Upper lobe of left lung (tissue), 6 donors: ENCODE data around the gene KLHDC8A. TPM values are rescaled to one million over a fixed set of nuclear protein-coding genes. Genes with fewer than 3 reads are reported as not detected.
A peak's percentile ranks its signal among the peaks of the same experiment; 100 is the strongest.

Source experiments
- ATAC-seq, 2 donors: fragments of 200-7000 bp; cut with Tn5 transposase; one replicate each; pipeline ENCODE4 v1.9.1; 2022; ENCODE audit warnings: mild to moderate bottlenecking in 2 of 2, moderate library complexity in 2 of 2; ENCODE audit not compliant: low FRiP score in 2 of 2
- DNase-seq, 2 donors: peaks; one replicate each; pipeline ENCODE4 v3.0.0-alpha.2; 2019 to 2020
- H3K27ac ChIP-seq, 4 donors: fragments of 200-600 bp; sonication (generic); one replicate each; pipeline ENCODE4 v1.5.1; 2016 to 2019
- H3K27me3 ChIP-seq, 4 donors: fragments of 200-600 bp; sonication (generic); one replicate each; pipeline ENCODE4 v1.5.1; 2017 to 2019
- H3K36me3 ChIP-seq, 4 donors: fragments of 200-600 bp; sonication (generic); one replicate each; pipeline ENCODE4 v1.5.1; 2016 to 2019
- H3K4me1 ChIP-seq, 4 donors: fragments of 200-600 bp; sonication (generic); one replicate each; pipeline ENCODE4 v1.5.1; 2018 to 2019
- H3K4me3 ChIP-seq, 4 donors: fragments of 200-600 bp; sonication (generic); one replicate each; pipeline ENCODE4 v1.5.1; 2017 to 2019; ENCODE audit warnings: mild to moderate bottlenecking in 2 of 4, moderate library complexity in 1 of 4
- H3K9me3 ChIP-seq, 4 donors: fragments of 200-600 bp; sonication (generic); one replicate each; pipeline ENCODE4 v1.5.1; 2018 to 2019
- CTCF ChIP-seq, 6 experiments: fragments of 450-650 bp in 4 of 6; fragments of 200-600 bp in 2 of 6; sonication (generic) in 2 of 6; IDR thresholded peaks; one replicate each; pipeline ENCODE4 v1.5.1; 2016 to 2019; ENCODE audit warnings: antibody characterized with exemption in 6 of 6
- EP300 ChIP-seq, 4 donors: sonication (generic); formaldehyde crosslinking; IDR thresholded peaks; one replicate each; pipeline ENCODE4 v1.5.1; 2017; ENCODE audit warnings: antibody characterized with exemption in 4 of 4, control low read depth in 2 of 4
- POLR2A ChIP-seq, 4 donors: fragments of 450-650 bp; IDR thresholded peaks; one replicate each; pipeline ENCODE4 v1.5.1; 2016 to 2017; ENCODE audit warnings: antibody characterized with exemption in 4 of 4, mild to moderate bottlenecking in 2 of 4
- POLR2AphosphoS5 ChIP-seq, 2 donors: sonication (generic); formaldehyde crosslinking; IDR thresholded peaks; one replicate each; pipeline ENCODE4 v1.5.1; 2017; ENCODE audit warnings: antibody characterized with exemption in 2 of 2
- WGBS, 2 donors: methylation state at CpG; one replicate each; pipeline ENCODE4 v1.1.5; 2017 to 2018; 5-methylcytosine and 5-hydroxymethylcytosine counted together
- total RNA-seq, 6 donors: library from RNA; depleted of rRNA in 4 of 6; stranded (reverse); fragments of >200 nt in 4 of 6; gene quantifications; one replicate each; pipeline versions ENCODE4 v1.1.0 to v1.2.1, GENCODE V29; 2016 to 2021
- donor health status: DM: no; HTN: no; CAD: no; lungs with moderate emphysema.
- donor health status: DM: no; HTN: yes; CAD: no; lungs with severe emphysema.

The KLHDC8A gene
- total RNA-seq, 6 donors from 2014 or later = 0.34 to 1.7 (median 0.37) TPM; not detected in 3

DNA sequence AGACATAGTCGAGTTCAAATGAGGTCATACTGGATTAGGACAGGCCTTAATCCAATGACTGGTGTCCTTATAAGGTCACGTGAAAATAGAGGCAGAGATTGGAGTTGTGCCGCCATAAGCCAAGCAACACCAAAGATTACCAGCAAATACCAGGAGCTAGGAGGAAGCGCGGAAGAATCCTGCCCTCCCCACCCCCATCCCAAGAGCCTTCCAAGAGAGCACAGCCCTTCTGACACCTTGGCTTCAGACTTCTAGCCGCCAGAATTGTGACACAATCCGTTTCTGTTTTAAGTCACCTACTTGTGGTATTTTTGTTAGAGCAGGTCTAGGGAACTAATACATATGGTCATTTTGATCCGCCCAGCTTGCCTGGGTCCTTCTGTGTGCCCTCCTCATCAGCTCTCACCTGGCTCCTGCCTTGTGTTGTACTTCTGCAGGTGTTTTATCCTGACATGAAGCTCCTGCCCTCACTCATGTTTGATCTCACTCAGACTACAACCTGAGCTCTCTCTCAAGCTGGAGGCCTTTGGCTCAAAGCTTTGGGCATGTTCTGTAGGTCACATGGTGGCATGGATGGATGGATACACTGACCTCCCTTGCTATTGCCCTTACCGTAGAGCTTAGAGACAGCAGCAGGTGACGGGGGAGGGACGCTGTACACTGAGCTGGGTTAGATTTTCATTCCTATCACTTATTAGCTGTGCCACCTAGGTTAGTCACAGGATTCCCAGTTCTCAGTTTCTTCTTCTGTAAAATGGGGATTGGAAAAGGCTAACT is 24.5 kb downstream of the KLHDC8A start:
- H3K27ac ChIP-seq = no peak overlapping the region
- TF ChIP-seq POLR2AphosphoS5 (IDR thresholded peaks at IDR 0.05) (no peak), POLR2A (IDR thresholded peaks at IDR 0.05) (no peak), EP300 (IDR thresholded peaks at IDR 0.05) (no peak), CTCF (IDR thresholded peaks at IDR 0.05) (no peak)

DNA sequence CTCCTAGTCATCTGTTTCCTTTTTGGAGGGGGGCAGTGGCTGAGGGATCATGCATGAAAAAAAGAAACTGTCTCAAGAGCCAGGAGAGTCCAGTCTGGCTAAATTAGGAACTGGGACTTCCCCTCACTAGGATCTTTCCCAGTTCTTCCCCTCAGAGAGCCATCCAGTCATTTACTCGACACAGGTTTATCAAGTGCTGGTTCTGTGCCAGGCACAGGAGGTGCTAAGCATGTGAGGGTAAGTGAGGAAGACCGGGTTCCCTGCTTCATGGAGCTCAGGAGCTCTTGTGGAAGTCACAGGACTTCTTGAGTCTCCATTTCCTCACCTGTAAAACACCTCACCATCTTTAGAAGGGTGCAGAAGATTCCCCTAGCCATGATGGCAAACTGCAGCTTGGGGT is 26.6 kb downstream of the KLHDC8A start:
- peak in 1 of 2 donors; percentile 37 for DNase-seq
- no peak for ATAC-seq
- Histone ChIP-seq H3K27me3 (no peaks in the 10 kb centered on the region), H3K4me1 (peaks cover 2 to 4% (median 2%) of the 10 kb centered on the region in 4 donors), H3K4me3 (no peak overlapping the region), H3K9me3 (no peaks in the 10 kb centered on the region), H3K36me3 (no peaks in the 10 kb centered on the region), H3K27ac (no peak overlapping the region)
- WGBS, 2 donors = 36 to 47% methylated on average over 2 of the region's 2 CpGs
- TF ChIP-seq POLR2AphosphoS5 (IDR thresholded peaks at IDR 0.05) = no peak
- TF ChIP-seq CTCF (IDR thresholded peaks at IDR 0.05) = no peak
- no peak for TF ChIP-seq POLR2A (IDR thresholded peaks at IDR 0.05)
- no peak for TF ChIP-seq EP300 (IDR thresholded peaks at IDR 0.05)

More for the DNA sequence above, 24.5 kb downstream of the KLHDC8A start:
- ATAC-seq = no peak
- Histone ChIP-seq H3K36me3 (no peaks in the 10 kb centered on the region), H3K4me1 (no peaks in the 10 kb centered on the region), H3K4me3 (no peak overlapping the region), H3K27me3 (no peaks in the 10 kb centered on the region), H3K9me3 (no peaks in the 10 kb centered on the region)
- no peak for DNase-seq
- 84 to 89% methylated on average over 11 of the region's 11 CpGs for WGBS, 2 donors

- H3K36me3 ChIP-seq = no peaks in the 10 kb centered on the region
- no peaks in the 10 kb centered on the region for H3K27me3 ChIP-seq
- no peak overlapping the region for H3K27ac ChIP-seq
- H3K4me1 ChIP-seq = peaks cover 6 to 8% (median 7%) of the 10 kb centered on the region in 4 donors
- DNase-seq (no peak), ATAC-seq (no peak)
- H3K9me3 ChIP-seq = no peaks in the 10 kb centered on the region
- WGBS, 2 donors = 90 to 98% methylated on average over 2 to 5 of the region's 5 CpGs
- TF ChIP-seq CTCF (IDR thresholded peaks at IDR 0.05) (no peak), EP300 (IDR thresholded peaks at IDR 0.05) (no peak), POLR2A (IDR thresholded peaks at IDR 0.05) (no peak), POLR2AphosphoS5 (IDR thresholded peaks at IDR 0.05) (no peak)
- H3K4me3 ChIP-seq = no peak overlapping the region
These were observed 27.0 kb downstream of the KLHDC8A start for GRCh38 chr1:205329719-205330118.

GRCh38 chr1:205328476-205328875 is 28.2 kb downstream of the KLHDC8A start:
- DNase-seq = no peak
- no peak for ATAC-seq
- no peak for TF ChIP-seq EP300 (IDR thresholded peaks at IDR 0.05)
- no peak for TF ChIP-seq POLR2A (IDR thresholded peaks at IDR 0.05)
- Histone ChIP-seq H3K27ac (no peak overlapping the region), H3K27me3 (no peaks in the 10 kb centered on the region), H3K36me3 (no peaks in the 10 kb centered on the region), H3K4me3 (no peak overlapping the region), H3K9me3 (no peaks in the 10 kb centered on the region), H3K4me1 (peaks cover 7 to 13% (median 10%) of the 10 kb centered on the region in 4 donors)
- 57 to 63% methylated on average over 4 of the region's 4 CpGs for WGBS, 2 donors

- Histone ChIP-seq H3K27me3 (no peaks in the 10 kb centered on the region), H3K4me1 (peaks cover 9 to 17% (median 12%) of the 10 kb centered on the region in 4 donors), H3K27ac (no peak overlapping the region), H3K36me3 (no peaks in the 10 kb centered on the region), H3K4me3 (no peak overlapping the region), H3K9me3 (no peaks in the 10 kb centered on the region)
- WGBS, 2 donors = 71 to 81% methylated on average over 11 of the region's 11 CpGs
- DNase-seq (no peak), ATAC-seq (no peak)
- no peak for TF ChIP-seq POLR2AphosphoS5 (IDR thresholded peaks at IDR 0.05)
- no peak for TF ChIP-seq CTCF (IDR thresholded peaks at IDR 0.05)
- TF ChIP-seq EP300 (IDR thresholded peaks at IDR 0.05) = no peak
- no peak for TF ChIP-seq POLR2A (IDR thresholded peaks at IDR 0.05)
These were observed 29.8 kb downstream of the KLHDC8A start for GRCh38 chr1:205326812-205327466.
